NCI-H82 (cell line): ENCODE data around the gene HSD11B2.
A peak's percentile ranks its signal among the peaks of the same experiment; 100 is the strongest.
"Not testable (repeated sequence)": the region's sequence is repeated elsewhere in the genome, so short reads cannot be mapped to it uniquely, and the experiment has no call there.

Source experiments
- DNase-seq: peaks from one replicate; lab custom pipeline; 2025; lab: John Stamatoyannopoulos, UW

Gene HSD11B2

GRCh38 chr16:67415421-67415820 lies 15.5 kb upstream of the HSD11B2 start:
- not testable (repeated sequence) for DNase-seq

DNA sequence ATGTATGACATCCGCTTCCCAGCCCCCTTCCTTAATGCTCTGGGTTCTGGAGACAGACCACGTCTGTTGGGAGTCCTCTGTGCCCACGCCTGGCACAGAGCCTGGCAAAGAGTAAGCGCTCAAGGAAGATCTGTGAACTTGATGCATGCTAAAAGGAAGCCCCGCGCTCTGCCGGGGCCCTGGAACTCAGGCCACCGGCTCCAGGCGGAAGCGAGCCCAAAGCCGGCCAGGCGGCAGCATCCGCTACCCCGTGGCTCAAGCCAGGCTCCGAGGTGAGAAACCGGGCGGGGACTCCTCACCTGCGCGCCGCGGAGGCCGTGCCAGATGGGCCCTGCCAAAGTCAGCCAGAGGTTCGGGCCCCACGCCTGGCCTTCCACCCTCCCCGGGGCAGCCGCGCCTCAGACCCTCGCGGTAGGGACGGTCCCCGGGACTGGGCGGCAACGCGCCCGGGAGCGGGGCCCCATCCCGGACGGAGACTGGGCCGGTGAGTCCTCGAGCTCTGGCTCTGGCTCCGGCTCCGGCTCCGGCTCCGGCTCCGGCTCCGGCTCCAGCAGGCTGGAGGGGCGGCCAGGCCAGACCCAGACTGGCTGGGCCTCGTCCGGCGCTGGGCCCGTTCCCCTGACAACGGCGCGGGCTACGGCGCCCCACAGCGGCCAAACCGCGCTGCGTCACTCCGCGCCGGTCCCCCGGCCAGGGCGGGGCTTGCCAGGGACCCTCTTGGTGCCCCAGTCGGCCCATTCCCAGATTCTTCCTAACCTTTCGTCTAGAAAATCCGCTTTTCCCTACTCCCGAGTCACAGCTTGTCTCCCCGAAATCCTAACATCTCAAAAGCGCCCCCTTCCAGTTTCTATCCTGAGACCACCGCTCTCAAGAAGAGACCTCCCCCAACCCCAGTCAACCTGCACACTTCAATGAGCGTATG lies 14.8 kb upstream of the HSD11B2 start, which contains the start of gene ZDHHC1:
TSS of gene ZDHHC1 (minus strand) at position 606 of the 922 bp plus-strand sequence. CDS start 8,702 bp downstream, outside the sequence.
- DNase-seq: peak; percentile 55

DNA sequence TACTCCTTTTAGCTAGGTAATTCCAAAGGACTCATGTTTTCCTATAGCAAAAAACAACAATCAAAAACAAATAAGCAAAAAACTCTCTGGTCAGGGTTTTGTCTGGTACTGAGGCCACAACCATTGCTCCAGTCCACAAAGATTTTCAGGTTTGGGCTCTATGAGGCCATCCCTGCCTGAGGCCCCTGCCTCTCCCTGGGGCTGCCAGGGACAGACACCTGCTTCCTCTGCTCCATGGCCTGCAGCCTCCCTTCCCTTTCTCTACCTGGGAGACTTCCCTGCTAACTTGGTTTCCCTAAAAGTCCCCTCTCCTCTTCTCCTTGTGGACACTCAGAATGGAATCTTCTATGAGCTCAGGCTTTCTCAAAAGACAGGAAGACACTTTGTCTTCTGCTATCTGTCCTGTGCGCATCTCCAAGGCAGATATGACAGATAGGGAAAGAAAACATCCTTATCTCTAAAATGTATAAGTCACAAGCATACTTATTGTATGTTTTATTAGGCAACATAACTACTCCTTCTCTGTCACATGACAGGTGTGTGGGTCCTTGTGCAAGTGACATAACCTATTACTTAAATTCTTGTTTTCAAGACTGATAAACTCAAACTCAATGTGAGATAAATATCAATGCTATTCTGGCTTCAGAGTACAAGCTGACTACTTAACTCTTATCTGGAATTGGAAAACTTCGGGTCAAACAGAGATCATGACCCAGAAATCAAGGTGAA lies 13.4 kb upstream of the HSD11B2 start:
- DNase-seq: no peak

- peak; percentile 86 for DNase-seq
These were observed 11.4 kb upstream of the HSD11B2 start for GRCh38 chr16:67419502-67419901.

DNA sequence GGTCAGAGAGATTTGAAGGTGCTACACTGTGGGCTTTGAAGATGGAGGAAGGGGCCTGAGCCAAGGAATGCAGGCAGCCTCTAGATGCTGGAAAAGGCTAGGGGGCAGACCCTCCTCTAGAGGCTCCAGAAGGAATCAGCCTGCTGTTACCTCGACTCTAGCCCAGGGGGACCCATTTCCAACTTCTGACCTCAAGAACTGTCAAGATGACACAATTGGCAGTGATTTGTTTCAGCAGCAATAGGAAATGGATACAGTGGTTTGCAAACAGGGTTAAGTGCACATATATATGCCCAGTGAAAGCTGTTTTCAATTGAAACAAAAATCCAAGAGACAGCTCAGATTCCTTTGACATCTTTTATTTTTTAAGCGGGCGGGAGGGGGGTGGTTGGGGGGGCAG lies 11.0 kb upstream of the HSD11B2 start:
- DNase-seq: peak; percentile 74

GRCh38 chr16:67421030-67421429 lies 9.9 kb upstream of the HSD11B2 start:
- DNase-seq: no peak

GRCh38 chr16:67423015-67423414 lies 7.9 kb upstream of the HSD11B2 start:
- DNase-seq: no peak

DNA sequence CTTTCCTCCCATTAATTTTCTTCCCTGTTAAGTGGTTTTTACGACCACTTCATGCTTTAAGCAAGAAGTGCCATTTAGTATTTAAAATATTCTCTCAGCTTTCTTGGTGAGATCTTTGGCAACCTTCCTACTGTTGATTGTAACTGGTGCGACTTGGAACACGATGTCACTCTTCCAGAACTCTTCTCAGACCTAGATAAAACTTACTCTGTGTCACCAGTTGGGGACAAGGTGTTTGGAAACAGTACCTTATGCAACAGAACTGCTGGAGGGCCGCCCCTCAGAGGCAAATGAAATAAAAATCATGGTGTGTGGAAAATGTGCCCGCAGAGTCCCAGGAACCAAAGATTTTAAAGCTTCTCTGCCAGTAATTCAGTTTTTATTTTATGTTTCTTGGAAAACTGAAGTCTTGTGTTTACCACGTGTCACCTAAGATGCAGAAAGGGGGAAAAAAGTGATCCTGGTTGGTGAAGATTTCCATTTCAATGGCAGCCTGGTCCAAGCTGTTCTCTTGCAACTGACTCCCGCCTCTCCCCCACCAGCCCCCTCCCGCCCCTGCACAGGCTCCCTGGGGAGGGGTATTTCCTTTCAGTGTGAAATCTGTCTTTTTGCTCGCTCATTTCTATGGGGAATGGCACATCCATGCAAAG lies 7.2 kb upstream of the HSD11B2 start:
- DNase-seq: no peak

GRCh38 chr16:67424261-67424615 lies 6.7 kb upstream of the HSD11B2 start:
- DNase-seq: no peak

- no peak for DNase-seq
These were observed 5.9 kb upstream of the HSD11B2 start for GRCh38 chr16:67425061-67425460.

- DNase-seq: peak; percentile 30
These were observed 5.3 kb upstream of the HSD11B2 start for GRCh38 chr16:67425580-67425979.

DNA sequence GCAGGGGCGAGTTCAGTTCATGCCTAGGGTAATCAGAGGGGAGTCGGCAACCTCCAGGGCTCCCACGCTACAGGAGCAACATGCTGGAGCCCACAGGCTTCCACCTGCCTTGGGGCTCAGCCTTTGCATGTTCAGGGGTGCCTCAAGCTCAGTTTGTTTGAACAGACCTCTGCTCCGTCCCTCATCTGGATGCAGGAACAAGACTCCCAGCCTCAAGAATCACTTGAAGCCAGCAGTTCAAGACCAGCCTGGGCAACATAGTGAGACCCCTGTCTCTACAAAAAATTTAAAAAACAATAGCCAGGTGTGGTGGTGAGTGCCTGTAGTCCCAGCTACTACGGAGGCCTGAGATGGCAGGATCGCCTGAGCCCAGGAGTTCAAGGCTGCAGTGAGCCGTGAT lies 4.9 kb upstream of the HSD11B2 start:
- no peak for DNase-seq

GRCh38 chr16:67426950-67427349 lies 4.0 kb upstream of the HSD11B2 start:
- DNase-seq: no peak

- DNase-seq: peak; percentile 91
These were observed 2.7 kb upstream of the HSD11B2 start for GRCh38 chr16:67428146-67428731.

DNA sequence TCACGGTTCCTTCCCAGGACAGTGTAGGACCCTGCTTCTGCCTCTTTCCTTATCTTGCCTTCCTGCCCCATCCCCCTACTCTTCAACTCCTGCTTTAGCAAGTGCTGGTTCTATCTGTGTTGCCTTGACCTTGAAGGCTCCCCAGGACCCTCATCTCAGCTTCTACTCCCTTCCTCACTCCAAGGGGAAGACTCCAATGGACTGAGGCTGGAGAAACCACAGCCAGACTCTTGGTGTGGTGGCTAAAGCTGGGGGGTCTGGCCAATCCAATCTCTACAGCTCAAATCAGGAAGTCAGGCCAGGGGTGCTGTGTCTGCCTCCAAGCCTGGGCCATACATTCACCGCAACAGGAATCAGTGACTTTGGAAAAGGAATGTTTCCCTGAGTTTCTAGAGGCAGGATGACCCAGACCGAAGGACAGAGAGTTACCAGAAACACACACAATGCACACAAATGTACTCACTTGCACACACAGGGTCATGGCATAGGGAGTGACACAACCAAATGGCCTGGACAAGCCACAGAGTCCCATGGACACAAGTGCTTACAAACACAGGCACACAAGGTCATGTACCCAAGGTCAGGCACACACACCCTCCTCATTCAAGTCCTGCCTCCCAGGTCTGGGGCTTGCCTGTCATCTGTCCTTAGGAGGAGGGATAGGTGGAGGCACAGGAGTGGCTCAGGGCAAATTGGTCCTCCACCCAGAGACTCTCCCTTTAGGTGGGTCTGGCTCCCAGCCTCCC lies 1.7 kb upstream of the HSD11B2 start:
- DNase-seq: peak; percentile 45

GRCh38 chr16:67429799-67430503 lies 970 bp upstream of the HSD11B2 start:
- peak; percentile 45 for DNase-seq

GRCh38 chr16:67430504-67430976 lies 381 bp upstream of the HSD11B2 start:
- DNase-seq: peak; percentile 56

GRCh38 chr16:67431775-67432505 lies 1.0 kb downstream of the HSD11B2 start:
- peak; percentile 86 for DNase-seq

DNA sequence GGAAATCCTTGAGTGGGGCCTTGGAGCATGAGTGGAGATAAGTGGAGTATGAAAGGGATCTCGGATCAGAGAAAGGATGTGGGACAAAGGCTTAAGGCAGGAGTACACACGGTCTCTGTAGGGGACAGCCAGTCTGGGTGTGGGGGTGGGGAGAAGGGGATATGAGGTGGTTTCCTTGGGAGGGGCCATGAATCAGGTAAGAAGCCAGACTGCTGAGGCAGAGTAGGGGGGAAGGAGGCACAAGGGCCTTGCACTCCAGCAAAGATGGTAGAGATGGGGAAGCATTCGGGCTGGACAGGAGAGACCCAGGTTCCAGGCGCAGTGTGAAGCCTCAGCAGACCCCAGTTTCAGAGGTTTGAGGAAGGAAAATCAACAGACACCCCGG lies 1.6 kb downstream of the HSD11B2 start:
- DNase-seq: no peak

GRCh38 chr16:67433131-67433719 lies 2.3 kb downstream of the HSD11B2 start:
- DNase-seq: no peak
